ENCODE results near the gene ARRDC4.
"Not testable (repeated sequence)": the region's sequence is repeated elsewhere in the genome, so short reads cannot be mapped to it uniquely, and the experiment has no call there.

Gene ARRDC4

GRCh38 chr15:97966924-97967620, 6.6 kb downstream of the ARRDC4 start:
- no peak for DNase-seq (ENCODE audit: low spot score)

- no peak for DNase-seq (ENCODE audit: low spot score)
Measured at GRCh38 chr15:97967881-97968280, 7.4 kb downstream of the ARRDC4 start.

- DNase-seq (ENCODE audit: low spot score): no peak
Measured at GRCh38 chr15:97968380-97968779, 7.9 kb downstream of the ARRDC4 start.

- no peak for DNase-seq (ENCODE audit: low spot score)
Measured at GRCh38 chr15:97972366-97972765, 11.9 kb downstream of the ARRDC4 start.

GRCh38 chr15:97976129-97976528, 15.6 kb downstream of the ARRDC4 start:
- DNase-seq (ENCODE audit: low spot score): no peak

- no peak for DNase-seq (ENCODE audit: low spot score)
Measured at GRCh38 chr15:97976766-97977503, 16.4 kb downstream of the ARRDC4 start.

- DNase-seq (ENCODE audit: low spot score): no peak
Measured at GRCh38 chr15:97977734-97978133, 17.2 kb downstream of the ARRDC4 start.

GRCh38 chr15:97978401-97979139, 18.1 kb downstream of the ARRDC4 start:
- no peak for DNase-seq (ENCODE audit: low spot score)

GRCh38 chr15:97979140-97979520, 18.6 kb downstream of the ARRDC4 start:
- DNase-seq (ENCODE audit: low spot score): no peak

GRCh38 chr15:97981058-97981457, 20.6 kb downstream of the ARRDC4 start:
- no peak for DNase-seq (ENCODE audit: low spot score)

- no peak for DNase-seq (ENCODE audit: low spot score)
Measured at GRCh38 chr15:97981758-97982157, 21.3 kb downstream of the ARRDC4 start.

- no peak for DNase-seq (ENCODE audit: low spot score)
Measured at GRCh38 chr15:97984157-97984556, 23.7 kb downstream of the ARRDC4 start.

- DNase-seq (ENCODE audit: low spot score): not testable (repeated sequence)
Measured at GRCh38 chr15:97985979-97986378, 25.5 kb downstream of the ARRDC4 start.

- no peak for DNase-seq (ENCODE audit: low spot score)
Measured at GRCh38 chr15:97986781-97987180, 26.3 kb downstream of the ARRDC4 start.

GRCh38 chr15:97989299-97989698, 28.8 kb downstream of the ARRDC4 start:
- no peak for DNase-seq (ENCODE audit: low spot score)

GRCh38 chr15:97991972-97992541, 31.6 kb downstream of the ARRDC4 start:
- DNase-seq (ENCODE audit: low spot score): no peak

- no peak for DNase-seq (ENCODE audit: low spot score)
Measured at GRCh38 chr15:97992823-97993222, 32.3 kb downstream of the ARRDC4 start.

- no peak for DNase-seq (ENCODE audit: low spot score)
Measured at GRCh38 chr15:97993310-97993738, 32.8 kb downstream of the ARRDC4 start.

GRCh38 chr15:97994236-97994635, 33.7 kb downstream of the ARRDC4 start:
- DNase-seq (ENCODE audit: low spot score): no peak

- DNase-seq (ENCODE audit: low spot score): no peak
Measured at GRCh38 chr15:97995192-97995591, 34.7 kb downstream of the ARRDC4 start.

- no peak for DNase-seq (ENCODE audit: low spot score)
Measured at GRCh38 chr15:97995881-97996603, 35.5 kb downstream of the ARRDC4 start.

Data from HuH-7.5 (cell line).